Stimulated activated CD4-positive, alpha-beta T cell treated with anti-CD3 and anti-CD28 coated beads, Interleukin-1b, Interleukin-23, amount 100 ng/mL, for 4 hours (primary cell): Measurements from ENCODE around the gene ARL1.
A peak's percentile ranks its signal among the peaks of the same experiment; 100 is the strongest.
"Not testable (repeated sequence)": the region's sequence is repeated elsewhere in the genome, so short reads cannot be mapped to it uniquely, and the experiment has no call there.

Source experiments
- DNase-seq, 2 donors: peaks; one replicate each; pipeline ENCODE4 v3.0.0-alpha.2; 2020; ENCODE audit warnings: low read depth in 2 of 2

ARL1 gene

DNA sequence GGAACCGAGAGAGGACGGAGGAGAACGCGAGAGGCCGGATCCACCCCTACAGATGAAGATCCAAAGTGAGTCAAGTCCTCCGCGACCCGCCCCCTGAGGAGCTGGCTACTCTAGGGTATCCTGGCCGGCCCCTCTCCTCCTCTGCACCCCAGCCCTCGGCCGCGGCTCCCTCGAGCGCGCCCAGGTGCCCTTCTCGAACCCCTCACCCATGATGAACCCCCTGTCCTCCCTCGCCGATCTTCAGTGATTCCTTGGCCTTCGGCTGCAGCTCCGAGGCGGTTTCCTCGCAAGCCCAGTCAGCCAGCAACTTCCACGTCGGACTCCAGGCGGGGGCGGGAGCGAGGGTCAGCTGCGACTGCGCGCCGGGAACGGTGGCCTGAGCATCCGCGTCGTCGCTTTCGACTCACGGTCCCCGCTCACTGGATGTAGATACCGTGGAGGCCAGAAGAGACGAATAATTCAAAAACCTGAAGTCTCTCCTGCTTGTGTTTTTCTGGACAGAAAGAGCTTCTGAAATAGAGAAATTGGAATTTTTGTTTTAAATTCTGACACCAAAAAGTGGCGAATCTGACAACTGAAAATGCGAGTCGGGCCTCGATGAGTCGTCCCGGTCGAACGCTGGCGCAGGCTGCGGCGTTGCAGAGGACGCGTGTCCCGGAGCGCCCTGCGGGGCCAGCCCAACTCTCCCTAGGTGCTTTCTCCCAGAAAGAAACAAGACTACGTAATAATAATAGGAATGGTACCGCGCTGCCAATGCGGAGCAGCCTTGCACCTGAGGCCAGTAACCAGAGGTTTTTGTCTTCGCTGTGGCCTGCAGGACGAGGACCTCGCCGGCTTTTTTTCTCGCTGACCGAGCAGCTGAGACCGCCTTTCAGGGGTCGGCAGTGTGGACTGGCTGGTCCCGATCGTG, at the start of gene ARL1:
Gene ARL1 (minus strand): TSS at position 337 of the 910 bp plus-strand sequence. CDS start 127 bp downstream, at position 210.
- DNase-seq = peak; percentile 72 to 82

DNA sequence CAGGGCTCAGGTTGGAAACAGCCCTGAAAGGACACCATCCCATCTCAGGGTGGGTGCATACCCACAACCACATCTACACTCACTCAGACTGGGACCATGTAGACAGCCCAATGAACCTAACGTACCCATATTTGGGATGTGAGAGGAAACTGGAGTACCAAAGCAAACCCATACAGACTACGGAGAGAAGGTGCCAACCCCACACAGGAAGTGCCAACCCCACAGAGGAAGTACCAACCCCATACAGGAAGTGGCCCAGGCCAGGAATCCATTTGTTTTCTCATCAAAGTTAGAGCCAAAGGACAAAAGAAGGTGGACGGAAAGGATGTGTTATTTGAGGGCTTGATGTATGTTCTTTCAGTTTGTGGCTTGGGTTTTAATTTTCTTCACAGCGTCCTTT, 48.1 kb upstream of the ARL1 start:
- no peak for DNase-seq

DNA sequence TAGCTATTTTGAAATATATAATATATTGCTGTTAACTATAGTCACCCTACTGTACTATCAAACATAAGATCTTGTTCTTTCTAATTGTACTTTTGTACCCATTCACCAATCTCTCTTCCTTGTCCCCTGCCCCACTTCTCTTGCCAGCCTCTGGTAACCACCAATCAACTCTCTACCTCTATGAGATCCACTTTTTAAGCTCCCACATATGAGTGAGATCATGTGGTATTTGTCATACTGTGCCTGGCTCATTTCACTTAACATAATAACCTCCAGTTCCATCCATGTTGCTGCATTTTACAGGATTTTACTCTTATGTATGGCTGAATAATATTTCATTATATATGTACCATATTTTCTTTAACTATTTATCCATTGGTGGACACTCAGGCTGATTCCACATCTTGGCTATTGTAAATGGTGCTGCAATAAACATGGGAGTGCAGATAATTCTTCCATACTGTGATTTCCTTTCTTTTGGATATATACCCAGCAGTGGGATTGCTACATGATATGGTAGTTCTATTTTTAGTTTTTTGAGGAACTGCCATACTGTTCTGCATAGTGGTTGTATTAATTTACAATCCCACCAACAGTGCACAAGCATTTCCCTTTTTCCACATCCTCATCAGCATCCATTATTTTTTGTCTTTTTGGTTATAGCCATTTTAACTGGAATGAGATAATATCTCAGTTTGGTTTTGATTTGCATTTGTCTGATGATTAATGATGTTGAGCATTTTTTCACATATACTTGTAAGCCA, 34.1 kb upstream of the ARL1 start:
- no peak for DNase-seq

GRCh38 chr12:101439236-101439635, 31.7 kb upstream of the ARL1 start:
- no peak for DNase-seq

GRCh38 chr12:101436136-101436535, 28.6 kb upstream of the ARL1 start:
- no peak for DNase-seq

DNA sequence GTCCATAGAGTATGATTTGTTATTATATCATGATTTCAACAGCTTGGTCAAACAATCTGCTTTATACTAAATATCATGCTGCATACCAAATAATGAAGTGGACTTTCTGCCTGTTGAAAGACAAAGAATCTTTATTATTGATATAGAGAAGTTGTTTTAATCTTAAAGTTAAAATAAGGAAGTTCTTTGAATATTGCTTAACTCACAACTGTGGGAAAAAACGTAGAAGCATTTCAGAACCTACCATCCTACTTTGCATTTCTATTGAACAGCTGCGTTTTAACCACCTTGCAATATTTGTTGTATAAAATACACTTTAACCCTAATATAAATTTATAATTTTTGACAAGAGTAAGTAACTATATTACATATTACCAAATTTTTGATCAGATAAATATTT, 22.9 kb upstream of the ARL1 start:
- no peak for DNase-seq

- DNase-seq = no peak
These were observed 17.0 kb upstream of the ARL1 start for GRCh38 chr12:101424620-101425019.

- DNase-seq = not testable (repeated sequence)
These were observed 14.5 kb upstream of the ARL1 start for GRCh38 chr12:101422066-101422465.

DNA sequence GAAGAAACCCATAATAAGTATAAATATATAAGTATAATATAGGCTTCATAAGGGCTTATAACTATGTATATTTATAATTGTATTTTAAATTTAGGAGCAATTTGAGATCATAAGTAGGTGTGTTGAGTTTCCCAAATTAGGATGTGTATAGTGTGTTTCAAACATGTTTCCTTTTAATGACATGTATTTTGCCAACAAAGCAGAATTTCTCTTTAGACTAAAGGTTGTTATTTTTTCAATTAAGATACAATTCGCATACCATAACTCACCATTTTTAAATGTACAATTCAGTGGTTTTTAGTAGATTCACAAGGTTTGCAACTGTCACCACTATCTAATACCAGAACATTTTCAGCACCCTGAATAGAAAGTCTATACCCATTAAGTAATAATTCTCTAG, 7.7 kb upstream of the ARL1 start:
- DNase-seq = no peak

GRCh38 chr12:101414533-101415119, 7.1 kb upstream of the ARL1 start:
- DNase-seq = no peak

- DNase-seq = not testable (repeated sequence)
These were observed 2.6 kb upstream of the ARL1 start for GRCh38 chr12:101410169-101410568.

GRCh38 chr12:101407049-101407435, 530 bp downstream of the ARL1 start:
- peak in 1 of 2 donors; percentile 12 for DNase-seq

DNA sequence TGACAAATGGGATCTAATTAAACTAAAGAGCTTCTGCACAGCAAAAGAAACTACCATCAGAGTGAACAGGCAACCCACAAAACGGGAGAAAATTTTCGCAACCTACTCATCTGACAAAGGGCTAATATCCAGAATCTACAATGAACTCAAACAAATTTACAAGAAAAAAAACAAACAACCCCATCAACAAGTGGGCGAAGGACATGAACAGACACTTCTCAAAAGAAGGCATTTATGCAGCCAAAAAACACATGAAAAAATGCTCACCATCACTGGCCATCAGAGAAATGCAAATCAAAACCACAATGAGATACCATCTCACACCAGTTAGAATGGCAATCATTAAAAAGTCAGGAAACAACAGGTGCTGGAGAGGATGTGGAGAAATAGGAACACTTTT, 16.4 kb downstream of the ARL1 start:
- not testable (repeated sequence) for DNase-seq

DNA sequence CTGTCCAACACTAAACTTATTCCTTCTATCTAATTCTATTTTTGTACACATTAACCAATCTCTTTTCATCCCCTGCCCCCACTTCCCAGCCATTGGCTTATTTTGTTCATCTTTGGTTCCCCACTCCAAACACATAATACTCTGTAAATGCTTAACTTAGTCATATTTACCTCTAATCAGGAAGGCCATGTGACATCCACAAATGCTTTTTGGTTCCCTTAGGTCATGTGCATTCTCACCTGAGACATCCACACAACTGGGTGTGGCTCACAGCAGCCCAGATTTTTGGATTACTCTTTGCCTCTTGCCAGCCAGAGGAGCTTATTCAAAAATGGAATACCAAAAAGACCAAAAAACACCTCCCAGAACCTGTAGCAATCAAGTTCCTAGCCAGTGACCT, 28.4 kb downstream of the ARL1 start:
- no peak for DNase-seq

- DNase-seq = no peak
These were observed 32.0 kb downstream of the ARL1 start for GRCh38 chr12:101375573-101375972.

DNA sequence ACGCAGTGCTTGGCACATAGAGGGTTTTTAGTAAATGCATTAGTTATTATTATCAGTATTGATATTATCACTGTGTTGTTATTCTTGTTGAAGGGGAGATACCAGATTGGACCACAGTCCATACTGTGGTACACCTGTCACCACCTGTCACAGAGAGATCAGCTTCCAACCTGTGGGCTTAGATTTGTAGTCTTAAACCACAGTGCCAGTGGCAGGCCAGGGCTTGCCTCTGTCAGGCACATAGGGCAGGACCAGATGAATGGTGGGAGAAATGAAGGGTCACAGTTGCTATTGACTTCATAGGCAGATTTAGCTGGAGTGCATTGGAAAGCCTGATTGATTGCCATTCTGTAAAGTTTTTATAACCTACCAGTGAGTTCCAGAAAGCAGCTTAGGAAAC, 35.1 kb downstream of the ARL1 start:
- DNase-seq = no peak

- no peak for DNase-seq
These were observed 39.6 kb downstream of the ARL1 start for GRCh38 chr12:101368016-101368415.

GRCh38 chr12:101361455-101361854, 46.1 kb downstream of the ARL1 start:
- no peak for DNase-seq

DNA sequence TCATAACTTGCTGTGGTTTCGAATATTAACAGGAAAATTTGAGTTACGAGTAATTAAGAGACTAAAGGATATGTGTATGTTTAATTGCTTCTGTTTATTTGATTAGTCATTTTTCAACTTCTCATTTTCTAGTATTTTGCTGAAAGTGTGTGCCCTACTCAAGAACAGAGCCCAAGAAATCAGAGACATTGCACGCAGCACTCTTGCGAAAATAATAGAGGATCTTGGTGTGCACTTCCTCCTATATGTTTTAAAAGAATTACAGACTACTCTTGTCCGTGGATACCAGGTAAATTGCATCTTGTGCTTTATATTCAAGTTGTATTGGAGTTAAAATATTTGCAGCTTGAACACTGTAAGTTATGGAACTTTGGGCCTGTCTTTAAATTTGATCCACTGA, 50.8 kb downstream of the ARL1 start:
- no peak for DNase-seq

DNA sequence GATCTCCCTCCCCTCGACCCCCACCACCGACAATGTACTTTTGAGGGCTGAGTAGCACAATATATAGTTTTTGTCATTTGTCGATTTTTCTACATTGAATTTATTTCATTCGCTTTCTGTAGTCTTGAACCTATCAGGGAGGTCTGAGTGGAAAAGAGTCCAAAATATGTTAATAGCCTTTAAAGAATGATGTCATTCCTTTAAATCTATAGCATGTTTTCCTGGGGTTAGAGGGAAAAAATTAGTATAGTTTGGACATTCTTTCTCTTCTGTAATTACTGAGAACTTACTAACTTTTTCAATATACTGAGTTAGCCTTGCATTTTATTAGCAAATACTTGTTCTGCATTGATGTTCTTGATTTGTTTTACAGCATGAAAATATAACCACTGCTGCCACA, 55.9 kb downstream of the ARL1 start:
- no peak for DNase-seq

DNA sequence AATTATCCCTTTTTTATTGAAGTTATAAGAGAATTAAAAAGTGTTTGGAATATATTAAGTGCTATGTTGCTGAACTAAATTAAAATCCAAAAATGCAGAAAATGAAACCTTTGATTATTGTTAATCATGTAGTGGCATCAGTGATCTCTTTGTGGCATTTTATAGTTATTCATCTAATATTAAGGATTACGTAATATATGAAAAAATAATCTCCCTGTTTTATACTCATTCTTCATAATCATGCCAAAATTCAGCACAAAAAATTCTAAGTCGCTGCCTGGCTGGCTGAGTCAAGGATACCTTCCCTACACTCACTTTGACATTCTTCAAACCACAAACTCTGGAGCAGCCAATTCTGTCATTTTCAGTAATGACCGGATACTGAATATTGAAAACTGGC, 63.7 kb downstream of the ARL1 start:
- no peak for DNase-seq
